B cell (primary cell): ENCODE measurements around the gene KLK2. TPM values are rescaled to one million over a fixed set of nuclear protein-coding genes. Genes with fewer than 3 reads are reported as not detected.

Source experiments
- ATAC-seq: fragments of 200-7000 bp; cut with Tn5 transposase; one replicate; pipeline ENCODE4 v1.10.0; 2021; ENCODE audit warnings: low read depth, mild to moderate bottlenecking, moderate number of reproducible peaks, moderate library complexity
- CTCF ChIA-PET: fragments of 350-600 bp; sonication (Branson Sonifier 250); formaldehyde crosslinking; loops from one replicate; lab custom pipeline; 2021; ENCODE audit warnings: antibody characterized with exemption, inconsistent platforms; lab: Charles Lee
- POLR2A ChIA-PET: fragments of 350-600 bp; sonication (Branson Sonifier 250); formaldehyde crosslinking; loops from one replicate; lab custom pipeline; 2021; ENCODE audit warnings: antibody characterized with exemption; lab: Charles Lee
- DNase-seq: peaks from one replicate; pipeline ENCODE4 v3.0.0; 2013
- H2AFZ ChIP-seq: 2 replicates; pipeline ENCODE4 v1.6.1; 2012; ENCODE audit warnings: mild to moderate bottlenecking, low read depth, low read length; ENCODE audit not compliant: insufficient read depth, poor library complexity, severe bottlenecking
- H3K27ac ChIP-seq, 2 donors: 1 replicate in 1 of 2; 2 replicates in 1 of 2; pipeline ENCODE4 v1.5.1; 2012 to 2013; ENCODE audit warnings: low read length in 2 of 2, mild to moderate bottlenecking in 2 of 2, moderate library complexity in 1 of 2
- H3K27me3 ChIP-seq, 4 experiments: fragments of 200-600 bp in 1 of 4; sonication (generic) in 1 of 4; replicated peaks in 1 of 4; 1 replicate in 2 of 4; 2 replicates in 2 of 4; pipeline versions ENCODE4 v1.6.1 to v1.7.0; 2013 to 2016; ENCODE audit warnings: low read length in 3 of 4, mild to moderate bottlenecking in 2 of 4, mixed read lengths in 1 of 4, moderate library complexity in 1 of 4; ENCODE audit not compliant: insufficient read depth in 4 of 4, control insufficient read depth in 3 of 4; ENCODE audit errors: control extremely low read depth in 1 of 4
- H3K36me3 ChIP-seq, 2 experiments: replicated peaks in 1 of 2; 1 replicate in 1 of 2; 2 replicates in 1 of 2; pipeline versions ENCODE4 v1.6.1 to v1.7.1; 2013; ENCODE audit warnings: low read length in 1 of 2; ENCODE audit not compliant: insufficient read depth in 2 of 2, control insufficient read depth in 1 of 2; ENCODE audit errors: control extremely low read depth in 1 of 2, extremely low read depth in 1 of 2
- H3K4me1 ChIP-seq, 2 donors: fragments of 200-600 bp in 1 of 2; sonication (generic) in 1 of 2; 1 replicate in 1 of 2; 2 replicates in 1 of 2; pipeline versions ENCODE4 v1.5.1 to v1.6.1; 2013 to 2017; ENCODE audit warnings: low read length in 2 of 2; ENCODE audit not compliant: control insufficient read depth in 2 of 2, insufficient read depth in 2 of 2
- H3K4me2 ChIP-seq: replicated peaks from 2 replicates; pipeline ENCODE3; 2012; ENCODE audit warnings: mild to moderate bottlenecking, low read depth, low read length; ENCODE audit not compliant: poor library complexity, severe bottlenecking
- H3K4me3 ChIP-seq, 5 experiments: fragments of 200-600 bp in 1 of 5; sonication (generic) in 1 of 5; 1 replicate in 3 of 5; 2 replicates in 2 of 5; pipeline versions ENCODE4 v1.5.1 to v1.7.0; 2011 to 2016; ENCODE audit warnings: low read length in 4 of 5, mild to moderate bottlenecking in 4 of 5, low read depth in 2 of 5, control low read depth in 1 of 5, moderate library complexity in 1 of 5; ENCODE audit not compliant: insufficient read depth in 1 of 5; ENCODE audit errors: control extremely low read depth in 1 of 5, extremely low read depth in 1 of 5
- H3K79me2 ChIP-seq: fragments of 200-600 bp; sonication (generic); one replicate; pipeline ENCODE4 v1.6.0; 2016; ENCODE audit warnings: low read length; ENCODE audit not compliant: control insufficient read depth, insufficient read depth
- H3K9ac ChIP-seq: fragments of 200-600 bp; sonication (generic); 2 replicates; pipeline ENCODE4 v1.6.1; 2017; ENCODE audit warnings: mild to moderate bottlenecking, low read length, moderate library complexity
- H3K9me3 ChIP-seq, 3 donors: one replicate each; pipeline versions ENCODE4 v1.6.1 to v1.7.1; 2013; ENCODE audit warnings: low read length in 2 of 3; ENCODE audit not compliant: control insufficient read depth in 2 of 3, insufficient read depth in 1 of 3; ENCODE audit errors: control extremely low read depth in 1 of 3
- H4K20me1 ChIP-seq: 2 replicates; pipeline ENCODE4 v1.6.0; 2012; ENCODE audit warnings: mild to moderate bottlenecking, low read length; ENCODE audit not compliant: insufficient read depth, control insufficient read depth, poor library complexity, severe bottlenecking
- H3K27ac Mint-ChIP-seq: one replicate; pipeline ENCODE4 v1.8.0; 2021; ENCODE audit warnings: mixed read lengths
- H3K27me3 Mint-ChIP-seq: one replicate; pipeline ENCODE4 v1.8.0; 2021; ENCODE audit warnings: mixed read lengths
- H3K4me1 Mint-ChIP-seq: one replicate; pipeline ENCODE4 v1.8.0; 2021; ENCODE audit warnings: mixed read lengths
- H3K4me3 Mint-ChIP-seq: one replicate; pipeline ENCODE4 v1.8.0; 2021; ENCODE audit warnings: mixed read lengths
- H3K9me3 Mint-ChIP-seq: one replicate; pipeline ENCODE4 v1.8.0; 2022; ENCODE audit warnings: mixed read lengths; ENCODE audit not compliant: insufficient read depth
- EZH2 ChIP-seq: IDR thresholded peaks from 2 replicates; pipeline ENCODE4 v1.6.1; 2012; ENCODE audit warnings: borderline replicate concordance, low read depth, mild to moderate bottlenecking, moderate library complexity, low read length; ENCODE audit not compliant: insufficient read depth, poor library complexity, severe bottlenecking
- WGBS: methylation state at CpG from one replicate; pipeline ENCODE4 v1.1.5; 2013; ENCODE audit warnings: missing lambda C conversion rate; ENCODE audit not compliant: insufficient coverage; 5-methylcytosine and 5-hydroxymethylcytosine counted together
- intact Hi-C: fragments of 100-400 bp; cut with micrococcal nuclease; formaldehyde crosslinking; loops from one replicate; pipeline ENCODE4 v1.10.0; 2022
- polyA plus RNA-seq: library from polyadenylated mRNA; depleted of rRNA; stranded (reverse); fragments of >200 nt; gene quantifications from 2 replicates; pipeline ENCODE4 v1.2.3, GENCODE V29; 2012
- total RNA-seq, 2 donors: library from RNA; stranded (reverse); fragments of 120-200 nt in 1 of 2; gene quantifications; 1 replicate in 1 of 2; 2 replicates in 1 of 2; pipeline versions ENCODE4 v1.2.3 to v1.2.4, GENCODE V29; 2013 to 2022
- TF ChIP-seq, protein P1 (sequence below): fragments of 200-600 bp; IDR thresholded peaks from one replicate; pipeline ENCODE4 v1.8.0; 2022; ENCODE audit warnings: antibody characterized with exemption, mild to moderate bottlenecking

The KLK2 gene
- total and polyA plus RNA-seq, 2 donors (not counting 1 experiment from before 2014, with no cell fraction given) = 0.60 to 1.7 TPM

DNA sequence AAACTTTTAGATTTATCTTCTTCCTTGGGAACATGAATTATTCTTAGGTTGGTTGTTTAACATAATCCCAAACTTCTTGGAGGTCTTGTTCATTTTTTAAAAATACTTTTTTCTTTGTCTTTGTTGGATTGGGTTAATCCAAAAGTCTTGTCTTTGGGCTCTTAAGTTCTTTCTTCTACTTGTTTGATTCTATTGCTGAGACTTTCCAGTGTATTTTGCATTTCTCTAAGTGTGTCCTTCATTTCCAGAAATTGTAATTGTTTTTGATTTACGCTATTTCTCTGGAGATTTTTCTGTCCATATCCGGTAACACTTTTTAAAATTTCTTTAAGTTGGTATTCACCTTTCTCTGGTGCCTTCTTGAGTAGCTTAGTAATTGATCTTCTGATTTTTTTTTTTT lies 30.0 kb upstream of the KLK2 start:
- no peak overlapping the region for H2AFZ ChIP-seq
- H3K27ac ChIP-seq = no peak overlapping the region
- no peak overlapping the region for H3K9ac ChIP-seq
- no peaks in the 10 kb centered on the region for H3K4me1 ChIP-seq
- no peak overlapping the region for H3K4me2 ChIP-seq
- Mint-ChIP-seq H3K4me1 (peaks cover 2% of the 10 kb centered on the region), H3K27me3 (peaks cover 22% of the 10 kb centered on the region), H3K4me3 (no peak overlapping the region), H3K27ac (no peak overlapping the region), H3K9me3 (peaks cover 10% of the 10 kb centered on the region)
- no peaks in the 10 kb centered on the region for H4K20me1 ChIP-seq
- CTCF ChIA-PET = interaction anchor here (0.9 kb wide), 1 partner anchor 79 kb away, joined by 4 read pairs; no protein-coding TSS in a partner anchor
- no peak for ATAC-seq
- H3K9me3 ChIP-seq = peaks cover 0 to 27% (median 10%) of the 10 kb centered on the region in 3 donors
- POLR2A ChIA-PET = no interaction called here
- no peaks in the 10 kb centered on the region for H3K79me2 ChIP-seq
- H3K4me3 ChIP-seq = no peak overlapping the region
- no CpG with 5 or more reads among the region's 2 CpGs for WGBS
- no peaks in the 10 kb centered on the region for H3K36me3 ChIP-seq
- intact Hi-C loops = no loop called here
- TF ChIP-seq EZH2 = no peak
- TF ChIP-seq, protein P1, sequence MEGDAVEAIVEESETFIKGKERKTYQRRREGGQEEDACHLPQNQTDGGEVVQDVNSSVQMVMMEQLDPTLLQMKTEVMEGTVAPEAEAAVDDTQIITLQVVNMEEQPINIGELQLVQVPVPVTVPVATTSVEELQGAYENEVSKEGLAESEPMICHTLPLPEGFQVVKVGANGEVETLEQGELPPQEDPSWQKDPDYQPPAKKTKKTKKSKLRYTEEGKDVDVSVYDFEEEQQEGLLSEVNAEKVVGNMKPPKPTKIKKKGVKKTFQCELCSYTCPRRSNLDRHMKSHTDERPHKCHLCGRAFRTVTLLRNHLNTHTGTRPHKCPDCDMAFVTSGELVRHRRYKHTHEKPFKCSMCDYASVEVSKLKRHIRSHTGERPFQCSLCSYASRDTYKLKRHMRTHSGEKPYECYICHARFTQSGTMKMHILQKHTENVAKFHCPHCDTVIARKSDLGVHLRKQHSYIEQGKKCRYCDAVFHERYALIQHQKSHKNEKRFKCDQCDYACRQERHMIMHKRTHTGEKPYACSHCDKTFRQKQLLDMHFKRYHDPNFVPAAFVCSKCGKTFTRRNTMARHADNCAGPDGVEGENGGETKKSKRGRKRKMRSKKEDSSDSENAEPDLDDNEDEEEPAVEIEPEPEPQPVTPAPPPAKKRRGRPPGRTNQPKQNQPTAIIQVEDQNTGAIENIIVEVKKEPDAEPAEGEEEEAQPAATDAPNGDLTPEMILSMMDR = no peak
- no peak for DNase-seq
- peaks cover 0 to 7% (median 0%) of the 10 kb centered on the region in 4 experiments for H3K27me3 ChIP-seq

DNA sequence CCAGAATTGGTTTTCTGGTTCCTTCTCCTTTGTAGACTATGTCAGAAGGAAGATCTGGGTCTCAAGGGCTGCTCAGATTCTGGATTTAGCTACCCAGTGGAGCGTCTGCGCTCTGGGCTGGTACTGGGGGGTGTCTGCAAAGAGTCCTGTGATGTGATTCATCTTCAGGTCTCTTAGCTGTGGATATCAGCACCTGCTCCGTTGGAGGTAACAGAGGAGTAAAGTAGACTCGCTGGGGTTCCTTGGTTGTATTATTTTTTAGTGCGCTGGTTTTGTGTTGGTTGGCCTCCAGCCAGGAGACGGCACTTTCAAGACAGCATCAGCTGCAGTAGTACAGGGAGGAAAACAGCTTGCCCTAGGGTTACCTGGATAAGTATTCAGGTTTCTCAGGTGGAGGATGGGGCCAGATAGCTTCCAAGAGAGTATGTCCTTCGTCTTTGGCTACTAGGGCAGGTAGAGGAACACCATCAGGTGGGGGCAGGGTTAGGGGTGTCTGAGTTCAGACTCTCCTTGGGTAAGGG lies 29.5 kb upstream of the KLK2 start:
- TF ChIP-seq EZH2 = no peak
- TF ChIP-seq, protein P1 = no peak
- Histone ChIP-seq H3K9me3 (peaks cover 0 to 27% (median 10%) of the 10 kb centered on the region in 3 donors), H3K4me3 (no peak overlapping the region), H3K4me2 (no peak overlapping the region), H3K36me3 (no peaks in the 10 kb centered on the region), H2AFZ (no peak overlapping the region), H3K27me3 (peaks cover 0 to 7% (median 2%) of the 10 kb centered on the region in 4 experiments), H3K4me1 (no peaks in the 10 kb centered on the region), H3K27ac (no peak overlapping the region), H4K20me1 (no peaks in the 10 kb centered on the region), H3K79me2 (no peaks in the 10 kb centered on the region), H3K9ac (no peak overlapping the region)
- ChIA-PET POLR2A (no interaction called here), CTCF (interaction anchor here (0.9 kb wide), 1 partner anchor 78 kb away, joined by 4 read pairs; no protein-coding TSS in a partner anchor)
- no peak overlapping the region for H3K27ac Mint-ChIP-seq
- no peak overlapping the region for H3K4me3 Mint-ChIP-seq
- peaks cover 25% of the 10 kb centered on the region for H3K27me3 Mint-ChIP-seq
- ATAC-seq = no peak
- H3K4me1 Mint-ChIP-seq = no peaks in the 10 kb centered on the region
- no peak for DNase-seq
- peaks cover 10% of the 10 kb centered on the region for H3K9me3 Mint-ChIP-seq
- 86% methylated on average over 7 of the region's 7 CpGs for WGBS
- intact Hi-C loops = no loop called here
